ENCODE measurements around the gene DIDO1.

Gene DIDO1

GRCh38 chr20:62907384-62908317, 18.7 kb downstream of the DIDO1 start:
- DNase-seq, result peak; percentile 54

- DNase-seq, result no peak
Observed at GRCh38 chr20:62906647-62907375, 19.5 kb downstream of the DIDO1 start.

- DNase-seq, result no peak
Observed at GRCh38 chr20:62906209-62906608, 20.1 kb downstream of the DIDO1 start.

GRCh38 chr20:62905536-62906117, 20.7 kb downstream of the DIDO1 start:
- no peak for DNase-seq

- DNase-seq, result no peak
Observed at GRCh38 chr20:62902926-62903615, 23.2 kb downstream of the DIDO1 start.

- DNase-seq, result no peak
Observed at GRCh38 chr20:62901891-62902290, 24.4 kb downstream of the DIDO1 start.

- no peak for DNase-seq
Observed at GRCh38 chr20:62900692-62901584, 25.4 kb downstream of the DIDO1 start.

DNA sequence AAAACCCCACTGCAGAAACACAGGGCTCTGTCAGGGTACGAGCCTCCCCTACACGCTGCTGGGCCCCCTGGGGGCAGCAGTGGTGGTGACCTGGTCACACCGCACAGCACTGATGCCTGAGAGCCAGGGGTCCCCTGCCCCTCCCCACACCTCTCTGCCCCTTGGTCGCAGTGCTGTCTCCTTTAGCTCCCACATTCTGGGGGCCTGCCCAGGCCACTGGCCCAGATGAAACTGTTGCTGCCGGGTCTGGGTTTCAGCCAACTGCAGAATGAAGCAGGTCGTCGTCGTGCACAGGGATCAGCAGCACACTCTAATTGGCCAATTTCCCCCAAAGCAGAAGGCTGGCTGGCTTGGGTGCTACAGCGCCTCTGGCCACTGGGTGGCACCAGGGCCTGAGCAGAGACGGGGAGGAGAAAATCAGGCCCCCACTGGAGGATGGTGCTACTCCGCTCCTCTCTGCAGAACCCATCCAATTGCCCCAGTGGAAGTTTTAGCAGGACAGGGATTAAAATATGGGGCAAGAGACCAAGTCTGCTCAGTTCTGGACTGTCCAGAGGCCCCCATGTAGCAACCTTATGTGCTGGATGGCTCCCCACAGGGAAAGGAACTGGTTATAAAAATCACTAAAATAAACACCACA, 26.1 kb downstream of the DIDO1 start:
- DNase-seq, result peak; percentile 85

- no peak for DNase-seq
Observed at GRCh38 chr20:62899633-62900051, 26.7 kb downstream of the DIDO1 start.

DNA sequence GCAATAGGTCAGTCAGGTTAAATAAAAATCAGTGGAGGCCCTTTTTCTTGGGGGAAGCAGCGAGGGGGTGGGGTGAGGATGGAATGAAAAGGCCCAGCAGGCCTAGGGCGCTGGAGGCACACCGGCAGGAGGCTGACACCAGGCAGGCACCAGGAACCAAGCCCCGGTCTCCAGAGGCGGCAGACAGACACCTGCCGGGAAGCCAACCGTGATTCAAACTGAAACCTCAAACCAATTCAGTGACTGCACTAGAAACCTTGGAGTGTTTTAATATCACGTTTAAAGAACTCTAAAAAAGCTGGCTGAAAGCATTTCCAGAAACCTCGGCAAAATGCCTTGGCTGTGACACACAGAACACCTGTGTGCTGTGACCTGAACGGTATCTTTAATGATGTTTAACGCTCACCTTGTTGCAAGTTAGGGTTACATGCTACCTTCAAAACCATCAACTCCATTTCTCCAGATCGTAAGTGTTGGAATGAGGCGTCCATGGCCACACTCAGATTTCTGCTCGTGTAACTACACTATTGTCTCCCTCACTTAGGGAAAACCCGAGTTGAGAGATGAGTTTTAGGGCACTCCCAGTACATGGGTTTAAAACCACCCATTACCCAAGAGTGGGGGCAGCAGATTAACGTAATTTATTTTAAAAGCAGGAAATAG, 27.2 kb downstream of the DIDO1 start:
- DNase-seq, result no peak

DNA sequence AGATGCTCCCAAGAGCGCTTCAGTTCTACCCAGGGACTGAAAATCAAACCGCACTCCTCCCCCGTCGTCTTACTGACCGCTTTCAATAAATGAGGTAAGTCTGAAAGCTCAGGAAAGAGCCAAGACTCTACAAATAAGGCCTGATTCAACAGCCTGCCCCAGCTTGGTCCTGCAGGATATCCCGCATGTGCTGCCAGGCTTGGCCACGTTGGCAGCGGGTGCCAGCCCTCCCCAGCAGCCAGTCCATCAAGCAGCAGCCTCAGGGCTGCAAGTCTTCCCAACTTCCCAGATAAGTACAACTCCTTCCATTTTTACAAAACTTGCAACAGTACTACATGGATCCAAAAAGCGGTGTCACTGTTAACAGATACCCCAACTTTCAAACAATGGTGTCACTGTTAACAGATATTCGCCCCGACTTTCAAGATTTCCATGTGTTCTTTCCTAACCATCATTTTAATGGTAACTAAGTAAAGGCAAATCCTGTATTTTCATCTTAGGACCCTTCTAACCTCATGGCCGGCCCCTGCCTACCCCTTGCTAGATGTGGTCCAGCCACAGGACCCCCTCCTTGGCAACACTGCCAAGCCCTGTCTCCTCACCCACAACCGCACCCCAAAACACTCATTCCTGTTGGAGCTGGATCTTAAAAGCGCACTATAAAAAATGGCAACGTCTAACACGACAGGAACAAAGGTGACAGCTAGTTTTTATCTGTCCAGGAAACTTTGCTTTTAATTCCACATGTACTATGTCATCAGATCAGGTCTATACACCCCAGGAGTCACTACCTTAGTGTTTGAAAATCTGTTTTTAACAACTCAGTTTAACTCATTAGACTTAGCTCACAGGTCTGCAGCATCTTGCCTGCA, 28.0 kb downstream of the DIDO1 start:
- no peak for DNase-seq

DNA sequence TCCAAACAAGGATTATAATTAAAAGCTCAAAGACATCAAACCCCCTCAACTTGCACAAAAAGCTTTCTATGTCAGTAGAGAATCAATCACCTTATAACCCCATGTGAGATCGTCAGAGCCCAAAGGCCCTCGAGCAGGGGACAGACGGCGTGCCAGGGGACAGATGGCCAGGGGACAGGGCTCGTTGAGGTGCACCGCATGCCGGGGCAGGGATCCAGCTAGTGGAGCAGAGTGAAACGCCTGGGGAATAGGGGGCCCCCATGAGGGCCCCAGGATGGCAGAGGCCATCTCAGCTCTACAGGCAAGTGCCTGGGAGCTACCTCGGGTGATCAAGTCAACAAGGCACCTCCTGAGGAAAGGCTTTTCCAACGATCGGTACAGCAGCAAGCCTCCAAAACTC, 28.6 kb downstream of the DIDO1 start:
- DNase-seq, result no peak

DNA sequence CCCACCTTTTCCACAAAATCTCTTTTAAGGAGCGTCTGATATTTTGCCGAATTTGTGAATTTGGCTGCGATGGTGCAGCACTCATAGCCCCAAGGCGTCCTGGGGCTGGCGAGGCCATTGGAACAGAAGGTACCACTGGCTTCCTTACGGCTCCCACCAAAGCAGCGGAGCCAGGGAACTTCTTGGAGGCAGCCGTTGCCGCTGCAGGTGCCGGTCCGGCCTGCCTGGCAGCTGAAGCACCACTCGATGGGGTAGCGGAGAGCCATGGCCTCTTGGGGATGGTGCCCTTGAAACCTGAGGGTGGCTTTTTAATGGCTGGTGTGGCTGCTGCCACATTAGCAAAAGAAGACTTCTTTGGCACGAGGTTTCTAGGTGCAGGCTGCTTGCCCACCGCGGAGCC, 29.8 kb downstream of the DIDO1 start:
- no peak for DNase-seq

GRCh38 chr20:62895539-62895938, 30.8 kb downstream of the DIDO1 start:
- no peak for DNase-seq

- DNase-seq, result no peak
Observed at GRCh38 chr20:62894261-62894660, 32.0 kb downstream of the DIDO1 start.

DNA sequence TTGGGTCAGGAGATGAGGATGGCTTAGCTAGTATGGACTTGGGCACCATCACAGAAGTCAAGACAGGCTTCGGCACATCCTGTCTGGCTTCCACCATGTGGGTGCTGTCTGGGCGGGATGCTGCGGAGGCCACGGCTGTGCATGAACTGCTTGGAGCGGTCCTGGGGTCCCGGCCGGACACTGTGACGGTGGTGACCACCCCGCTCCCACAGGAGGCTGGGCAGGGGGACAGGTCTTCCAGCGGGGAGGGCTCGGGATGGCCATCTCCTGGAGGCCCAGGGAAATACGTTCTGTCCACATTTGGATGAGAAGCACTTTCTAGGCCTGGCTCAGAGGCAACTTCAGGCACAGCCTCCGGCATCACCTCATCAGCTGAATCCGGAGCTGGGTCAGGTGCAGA, 32.6 kb downstream of the DIDO1 start:
- DNase-seq, result no peak

DNA sequence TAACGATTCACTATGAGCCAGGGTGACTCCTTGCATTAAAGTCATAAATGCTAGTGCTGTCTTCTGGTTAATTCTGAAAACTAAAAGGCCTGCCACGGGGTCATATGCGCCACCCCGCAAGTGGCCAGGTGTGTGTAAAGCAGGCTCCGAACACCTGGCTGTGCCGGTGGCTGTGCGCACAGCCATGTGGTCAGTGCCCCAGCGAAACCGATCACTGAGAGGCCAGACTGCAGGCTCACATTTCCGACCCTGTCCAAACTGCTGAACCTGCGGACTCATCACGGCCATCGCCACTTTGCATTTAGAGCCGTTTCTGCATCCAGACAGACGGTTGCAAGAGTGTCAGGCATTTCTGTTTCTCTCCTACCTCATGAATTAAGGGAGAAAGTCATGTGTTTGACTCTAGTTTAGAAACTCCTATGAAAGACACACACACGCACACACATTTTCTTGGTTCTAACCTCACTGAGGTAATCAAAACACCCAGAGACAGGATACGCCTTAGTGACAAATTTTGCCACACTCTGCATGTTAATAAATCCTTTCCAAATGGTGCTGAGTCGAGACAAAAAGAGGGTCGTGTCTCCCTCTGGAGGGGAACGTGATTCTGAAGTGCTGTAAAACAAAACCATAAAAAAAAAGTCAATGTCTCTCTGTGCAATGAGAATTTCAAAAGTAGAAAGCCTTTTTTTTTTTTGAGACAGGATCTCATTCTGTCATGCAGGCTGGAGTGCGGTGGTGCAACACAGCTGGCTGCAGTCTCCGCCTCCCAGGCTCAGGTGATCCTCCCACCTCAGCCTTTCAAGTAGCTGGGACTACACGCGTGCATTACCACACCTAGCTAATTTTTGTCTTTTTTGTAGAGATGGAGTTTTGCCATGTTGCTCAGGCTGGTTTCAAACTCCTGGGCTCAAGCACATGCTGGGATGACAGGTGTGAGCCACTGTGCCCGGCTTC, 33.7 kb downstream of the DIDO1 start:
- DNase-seq, result no peak

GRCh38 chr20:62891111-62891510, 35.2 kb downstream of the DIDO1 start:
- DNase-seq, result no peak

DNA sequence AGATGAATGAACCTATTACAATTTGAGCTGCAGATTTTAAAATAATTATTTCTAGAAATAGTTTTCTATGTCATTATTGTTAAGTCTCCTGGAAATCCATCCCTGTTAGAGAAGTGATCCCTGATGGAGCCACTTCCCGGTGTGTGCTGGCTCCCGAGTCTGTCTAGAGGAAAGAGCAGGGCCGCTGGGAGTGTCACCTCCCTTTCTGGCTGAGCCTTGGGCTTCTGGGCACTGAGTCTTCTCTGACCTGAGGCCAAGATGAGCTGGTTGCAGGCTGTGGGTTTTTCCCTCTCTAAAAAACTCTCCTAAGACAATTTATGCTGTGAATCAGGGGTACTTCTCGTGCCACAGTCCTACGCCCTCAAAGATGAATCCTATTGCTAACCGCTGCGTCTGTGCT, 35.9 kb downstream of the DIDO1 start:
- no peak for DNase-seq

Measured in hematopoietic multipotent progenitor cell treated with erythropoietin and hydrocortisone succinate and interleukin-3 and kit ligand, for 6 days (in vitro differentiated cells).